Measurements from ENCODE around the gene ABCC1.
A peak's percentile ranks its signal among the peaks of the same experiment; 100 is the strongest.

The ABCC1 gene

GRCh38 chr16:16021988-16022682, 72.7 kb downstream of the ABCC1 start:
- peak; percentile 81 for DNase-seq

GRCh38 chr16:16022683-16023064, 73.3 kb downstream of the ABCC1 start:
- DNase-seq = no peak

- DNase-seq = no peak
These were observed 76.0 kb downstream of the ABCC1 start for GRCh38 chr16:16025214-16025968.

- DNase-seq = no peak
These were observed 78.4 kb downstream of the ABCC1 start for GRCh38 chr16:16027728-16028310.

GRCh38 chr16:16028311-16028999, 79.0 kb downstream of the ABCC1 start:
- DNase-seq = no peak

GRCh38 chr16:16029431-16030011, 80.1 kb downstream of the ABCC1 start:
- no peak for DNase-seq

GRCh38 chr16:16030449-16030848, 81.0 kb downstream of the ABCC1 start:
- no peak for DNase-seq

- no peak for DNase-seq
These were observed 82.0 kb downstream of the ABCC1 start for GRCh38 chr16:16031401-16031800.

GRCh38 chr16:16032271-16032979, 83.0 kb downstream of the ABCC1 start:
- no peak for DNase-seq

GRCh38 chr16:16033208-16033717, 83.8 kb downstream of the ABCC1 start:
- no peak for DNase-seq

- no peak for DNase-seq
These were observed 87.0 kb downstream of the ABCC1 start for GRCh38 chr16:16036359-16036792.

- no peak for DNase-seq
These were observed 88.1 kb downstream of the ABCC1 start for GRCh38 chr16:16037521-16037920.

GRCh38 chr16:16037970-16038369, 88.6 kb downstream of the ABCC1 start:
- DNase-seq = no peak

- DNase-seq = no peak
These were observed 89.5 kb downstream of the ABCC1 start for GRCh38 chr16:16038950-16039349.

GRCh38 chr16:16041196-16041892, 91.9 kb downstream of the ABCC1 start:
- DNase-seq = no peak

GRCh38 chr16:16042076-16042475, 92.7 kb downstream of the ABCC1 start:
- no peak for DNase-seq

- no peak for DNase-seq
These were observed 95.9 kb downstream of the ABCC1 start for GRCh38 chr16:16045296-16045695.

- no peak for DNase-seq
These were observed 96.5 kb downstream of the ABCC1 start for GRCh38 chr16:16045879-16046278.

- no peak for DNase-seq
These were observed 98.3 kb downstream of the ABCC1 start for GRCh38 chr16:16047761-16048160.

- DNase-seq = no peak
These were observed 99.6 kb downstream of the ABCC1 start for GRCh38 chr16:16048904-16049582.

GRCh38 chr16:16050106-16050505, 100.7 kb downstream of the ABCC1 start:
- no peak for DNase-seq

All from GOT3 (cell line).